Sigmoid colon (tissue), 7 donors: ENCODE results near the gene ATP9A. TPM values are rescaled to one million over a fixed set of nuclear protein-coding genes. Genes with fewer than 3 reads are reported as not detected.
A peak's percentile ranks its signal among the peaks of the same experiment; 100 is the strongest.

ENCODE experiments used
- DNase-seq: peaks from one replicate; pipeline ENCODE4 v3.0.0-alpha.2; 2019
- H3K27ac ChIP-seq, 4 donors: fragments of 200-600 bp; sonication (generic); one replicate each; pipeline ENCODE4 v1.5.1; 2016 to 2019; ENCODE audit warnings: mild to moderate bottlenecking in 1 of 4
- H3K27me3 ChIP-seq, 3 donors: fragments of 200-600 bp; sonication (generic); one replicate each; pipeline ENCODE4 v1.5.1; 2019; ENCODE audit warnings: mild to moderate bottlenecking in 1 of 3
- H3K36me3 ChIP-seq, 4 donors: fragments of 200-600 bp; sonication (generic); one replicate each; pipeline ENCODE4 v1.5.1; 2016 to 2019
- H3K4me1 ChIP-seq, 4 donors: fragments of 200-600 bp; sonication (generic); one replicate each; pipeline ENCODE4 v1.5.1; 2017 to 2019
- H3K4me3 ChIP-seq, 4 donors: fragments of 200-600 bp; sonication (generic); one replicate each; pipeline ENCODE4 v1.5.1; 2017 to 2019; ENCODE audit warnings: mild to moderate bottlenecking in 2 of 4, moderate library complexity in 1 of 4
- H3K9me3 ChIP-seq, 4 donors: fragments of 200-600 bp in 3 of 4; sonication (generic) in 3 of 4; one replicate each; pipeline versions ENCODE4 v1.5.1 to v1.6.1; 2013 to 2019
- EP300 ChIP-seq, 4 donors: sonication (generic); formaldehyde crosslinking; IDR thresholded peaks; one replicate each; pipeline ENCODE4 v1.6.1; 2017; ENCODE audit warnings: antibody characterized with exemption in 4 of 4
- POLR2A ChIP-seq, 2 donors: fragments of 450-650 bp; IDR thresholded peaks; one replicate each; pipeline ENCODE4 v1.6.1; 2016; ENCODE audit warnings: antibody characterized with exemption in 2 of 2, mild to moderate bottlenecking in 2 of 2, moderate library complexity in 2 of 2
- POLR2AphosphoS5 ChIP-seq, 4 donors: sonication (generic); formaldehyde crosslinking; IDR thresholded peaks; one replicate each; pipeline ENCODE4 v1.6.1; 2017; ENCODE audit warnings: antibody characterized with exemption in 4 of 4
- WGBS, 2 donors: extraction: QIAGEN DNeasy Blood & Tissue Kit; methylation state at CpG; one replicate each; pipeline ENCODE4 v1.1.7; 2013; 5-methylcytosine and 5-hydroxymethylcytosine counted together
- intact Hi-C: fragments of 100-400 bp; cut with DNase I; formaldehyde crosslinking; loops from one replicate; pipeline ENCODE4 v1.15.1; 2023
- polyA plus RNA-seq, 3 donors: library from polyadenylated mRNA; stranded (reverse); fragments of 200-250 nt; gene quantifications; one replicate each; pipeline ENCODE4 v1.2.3, GENCODE V29; 2013
- total RNA-seq, 4 donors: library from RNA; depleted of rRNA; stranded (reverse); fragments of >200 nt; gene quantifications; one replicate each; pipeline ENCODE4 v1.1.0, GENCODE V29; 2016
- TF ChIP-seq, protein P1 (sequence below), 4 experiments: fragments of 450-650 bp in 3 of 4; fragments of 200-600 bp in 1 of 4; IDR thresholded peaks; one replicate each; pipeline ENCODE4 v1.5.1; 2016 to 2019; ENCODE audit warnings: antibody characterized with exemption in 4 of 4, mild to moderate bottlenecking in 3 of 4, moderate library complexity in 2 of 4
- donor health status: healthy with polysubstance abuse.
- donor health status: Bipolar disorder and iron deficiency.
- donor health status: healthy.

The ATP9A gene
- total and polyA plus RNA-seq, 7 donors, result 4.2 to 34.8 (median 31.0) TPM

DNA sequence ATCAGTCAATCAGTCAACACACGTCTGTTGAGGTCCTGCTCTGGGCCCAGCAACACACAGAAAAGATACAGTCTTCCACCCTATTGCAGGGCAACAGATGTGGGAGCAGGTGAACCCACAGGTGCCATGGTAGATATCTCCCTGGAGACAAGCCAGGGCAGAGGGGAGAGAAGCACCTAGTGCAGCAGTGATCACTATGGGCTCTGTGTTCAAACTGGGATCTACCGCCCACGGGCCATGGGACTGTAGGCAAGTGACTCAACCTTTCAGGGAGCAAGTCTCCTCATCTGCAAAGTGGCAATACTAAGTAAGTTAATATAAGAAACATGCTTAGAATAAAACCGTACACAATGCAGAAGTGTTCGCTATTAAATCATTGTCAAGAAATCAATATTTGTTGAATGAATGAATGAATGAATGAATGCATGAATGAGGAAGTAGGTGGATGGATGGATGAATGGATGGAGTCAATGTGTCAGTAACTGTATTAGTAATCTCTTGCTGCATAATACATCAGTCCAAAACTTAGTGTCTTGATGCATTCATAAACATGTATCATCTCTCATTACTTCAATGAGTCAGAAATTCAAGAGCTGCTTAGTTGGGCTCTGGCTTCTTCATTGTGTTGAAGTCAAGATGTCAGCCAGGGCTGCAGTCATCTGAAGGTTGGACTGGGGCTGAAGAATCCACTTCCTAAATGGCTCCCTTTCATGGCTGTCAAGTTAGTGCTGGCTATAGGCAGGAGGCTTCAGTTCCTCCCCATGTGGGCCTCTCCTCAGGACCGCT lies 193.7 kb downstream of the ATP9A start:
- DNase-seq, result no peak
- H3K4me3 ChIP-seq, result no peak overlapping the region
- no peaks in the 10 kb centered on the region for H3K27me3 ChIP-seq
- TF ChIP-seq POLR2A (IDR thresholded peaks at IDR 0.05), result no peak
- TF ChIP-seq POLR2AphosphoS5 (IDR thresholded peaks at IDR 0.05), result no peak
- TF ChIP-seq, protein P1, sequence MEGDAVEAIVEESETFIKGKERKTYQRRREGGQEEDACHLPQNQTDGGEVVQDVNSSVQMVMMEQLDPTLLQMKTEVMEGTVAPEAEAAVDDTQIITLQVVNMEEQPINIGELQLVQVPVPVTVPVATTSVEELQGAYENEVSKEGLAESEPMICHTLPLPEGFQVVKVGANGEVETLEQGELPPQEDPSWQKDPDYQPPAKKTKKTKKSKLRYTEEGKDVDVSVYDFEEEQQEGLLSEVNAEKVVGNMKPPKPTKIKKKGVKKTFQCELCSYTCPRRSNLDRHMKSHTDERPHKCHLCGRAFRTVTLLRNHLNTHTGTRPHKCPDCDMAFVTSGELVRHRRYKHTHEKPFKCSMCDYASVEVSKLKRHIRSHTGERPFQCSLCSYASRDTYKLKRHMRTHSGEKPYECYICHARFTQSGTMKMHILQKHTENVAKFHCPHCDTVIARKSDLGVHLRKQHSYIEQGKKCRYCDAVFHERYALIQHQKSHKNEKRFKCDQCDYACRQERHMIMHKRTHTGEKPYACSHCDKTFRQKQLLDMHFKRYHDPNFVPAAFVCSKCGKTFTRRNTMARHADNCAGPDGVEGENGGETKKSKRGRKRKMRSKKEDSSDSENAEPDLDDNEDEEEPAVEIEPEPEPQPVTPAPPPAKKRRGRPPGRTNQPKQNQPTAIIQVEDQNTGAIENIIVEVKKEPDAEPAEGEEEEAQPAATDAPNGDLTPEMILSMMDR (IDR thresholded peaks at IDR 0.05), result no peak
- no peak for TF ChIP-seq EP300 (IDR thresholded peaks at IDR 0.05)
- peaks cover 0 to 8% (median 3%) of the 10 kb centered on the region in 4 donors for H3K4me1 ChIP-seq
- no peaks in the 10 kb centered on the region for H3K9me3 ChIP-seq
- peak overlapping the region in 1 of 4 donors; percentile 67 for H3K27ac ChIP-seq
- WGBS, 2 donors, result 93 to 94% methylated on average over 6 of the region's 6 CpGs
- intact Hi-C loops, result no loop called here
- H3K36me3 ChIP-seq, result no peaks in the 10 kb centered on the region

DNA sequence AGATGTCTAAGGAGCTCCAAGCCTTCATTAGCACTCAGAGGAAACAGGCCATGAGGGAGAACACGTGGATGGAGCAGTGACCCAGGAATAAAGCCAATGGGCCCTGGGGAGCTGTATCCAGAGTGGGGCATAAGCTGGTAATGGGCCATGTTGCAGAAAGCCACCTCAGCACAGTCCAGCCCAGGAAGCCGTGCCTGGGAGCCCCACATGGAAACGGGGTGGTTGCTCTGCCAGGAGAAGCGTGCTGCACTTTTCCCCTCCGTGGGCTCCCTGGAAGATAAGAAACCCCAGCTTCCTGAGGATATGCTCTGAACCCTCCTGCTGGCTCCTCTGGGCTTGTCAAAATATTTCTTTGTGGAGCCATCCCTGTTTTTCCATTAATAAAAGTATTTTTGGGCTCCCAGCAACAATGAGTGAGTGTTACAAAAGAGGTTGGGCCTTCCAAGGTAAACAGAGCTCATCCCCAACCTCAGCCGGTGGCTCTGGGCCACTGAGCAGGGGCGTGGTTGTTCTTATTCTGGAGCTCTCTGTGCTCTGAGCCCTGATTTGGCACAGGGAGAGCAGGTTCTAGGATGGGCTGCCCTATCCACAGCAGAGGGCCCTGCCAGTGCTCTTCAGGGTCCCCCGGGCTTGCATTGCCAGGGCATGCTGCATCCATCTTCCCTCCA lies 194.5 kb downstream of the ATP9A start:
- 73 to 74% methylated on average over 8 of the region's 8 CpGs for WGBS, 2 donors
- intact Hi-C loops, result no loop called here

DNA sequence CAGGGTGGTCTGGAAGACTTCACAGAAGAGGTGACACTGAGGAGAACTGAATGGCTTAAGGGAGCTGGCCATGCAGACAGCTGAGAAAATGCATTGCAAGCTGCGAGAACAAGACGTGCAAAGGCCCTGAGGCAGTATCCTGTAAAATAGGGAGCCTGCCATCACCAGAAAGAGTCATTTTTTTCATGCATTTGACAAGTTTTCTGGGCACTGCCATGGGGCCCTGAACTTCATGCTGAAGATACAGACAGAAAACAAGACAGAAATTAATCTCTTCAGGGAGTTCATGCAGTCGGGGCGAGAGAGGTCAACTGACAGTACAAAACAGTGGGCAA lies 196.8 kb downstream of the ATP9A start:
- intact Hi-C loops, result no loop called here
- WGBS, 2 donors, result 83 to 96% methylated on average over 4 of the region's 4 CpGs
- Histone ChIP-seq H3K27ac (peak overlapping the region in 1 of 4 donors; percentile 67), H3K27me3 (no peaks in the 10 kb centered on the region), H3K4me1 (peaks cover 0 to 8% (median 3%) of the 10 kb centered on the region in 4 donors), H3K4me3 (no peak overlapping the region), H3K36me3 (no peaks in the 10 kb centered on the region), H3K9me3 (no peaks in the 10 kb centered on the region)
- TF ChIP-seq POLR2AphosphoS5 (IDR thresholded peaks at IDR 0.05), result no peak
- DNase-seq, result no peak

More for the DNA sequence above, 194.5 kb downstream of the ATP9A start:
- Histone ChIP-seq H3K9me3 (no peaks in the 10 kb centered on the region), H3K27me3 (no peaks in the 10 kb centered on the region), H3K4me1 (peaks cover 0 to 8% (median 3%) of the 10 kb centered on the region in 4 donors), H3K36me3 (no peaks in the 10 kb centered on the region), H3K4me3 (no peak overlapping the region), H3K27ac (peak overlapping the region in 1 of 4 donors; percentile 67)
- DNase-seq, result no peak
- TF ChIP-seq, protein P1 (IDR thresholded peaks at IDR 0.05), result no peak
- no peak for TF ChIP-seq POLR2A (IDR thresholded peaks at IDR 0.05)

DNA sequence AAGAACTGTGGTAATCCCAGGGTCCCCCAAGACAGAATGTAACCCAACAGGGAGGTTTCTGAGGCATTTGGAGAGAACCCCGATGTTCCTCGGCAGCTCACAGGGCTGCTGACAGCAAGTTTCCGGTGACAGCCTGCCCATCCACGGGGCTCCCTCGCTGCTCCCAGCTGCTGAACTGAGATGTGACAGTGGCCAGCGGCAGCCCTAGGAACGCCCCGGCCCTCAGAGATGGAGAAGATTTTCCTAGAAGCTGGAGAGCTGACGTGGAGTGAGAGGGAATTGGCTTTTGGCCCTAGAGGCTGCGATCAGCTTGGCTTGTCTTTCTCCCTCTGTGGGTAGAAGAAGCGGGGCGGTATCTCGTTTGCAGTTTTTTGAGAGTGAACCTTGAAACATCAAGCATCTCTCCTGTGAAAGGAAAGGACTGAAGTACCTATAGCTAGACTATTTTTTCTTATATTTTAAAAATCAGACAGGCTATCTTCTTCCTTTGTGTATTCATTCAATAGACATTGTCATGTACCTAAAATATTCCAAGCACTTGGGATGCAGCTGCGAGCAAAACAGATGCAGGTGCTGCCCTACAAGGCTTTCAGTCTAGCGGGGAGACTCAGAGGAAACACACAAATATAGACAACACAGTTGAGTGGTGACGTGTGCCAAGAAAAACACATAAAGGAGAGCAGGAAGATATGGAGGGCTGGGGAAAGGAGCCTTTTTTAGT lies 197.3 kb downstream of the ATP9A start:
- Histone ChIP-seq H3K27ac (peak overlapping the region in 3 of 4 donors; percentile 30 to 67 (median 46)), H3K9me3 (no peaks in the 10 kb centered on the region), H3K4me3 (peak overlapping the region in 1 of 4 donors; percentile 14), H3K4me1 (peaks cover 0 to 12% (median 8%) of the 10 kb centered on the region in 4 donors), H3K36me3 (no peaks in the 10 kb centered on the region), H3K27me3 (no peaks in the 10 kb centered on the region)
- TF ChIP-seq POLR2A (IDR thresholded peaks at IDR 0.05) (no peak), EP300 (IDR thresholded peaks at IDR 0.05) (no peak), POLR2AphosphoS5 (IDR thresholded peaks at IDR 0.05) (no peak)
- TF ChIP-seq, protein P1 (IDR thresholded peaks at IDR 0.05), result no peak
- intact Hi-C loops, result no loop called here
- 58% methylated on average over 16 of the region's 16 CpGs for WGBS, 2 donors
- DNase-seq, result no peak
